ENCODE measurements around the gene SLC6A16.
"Not testable (repeated sequence)": the region's sequence is repeated elsewhere in the genome, so short reads cannot be mapped to it uniquely, and the experiment has no call there.

SLC6A16 gene

DNA sequence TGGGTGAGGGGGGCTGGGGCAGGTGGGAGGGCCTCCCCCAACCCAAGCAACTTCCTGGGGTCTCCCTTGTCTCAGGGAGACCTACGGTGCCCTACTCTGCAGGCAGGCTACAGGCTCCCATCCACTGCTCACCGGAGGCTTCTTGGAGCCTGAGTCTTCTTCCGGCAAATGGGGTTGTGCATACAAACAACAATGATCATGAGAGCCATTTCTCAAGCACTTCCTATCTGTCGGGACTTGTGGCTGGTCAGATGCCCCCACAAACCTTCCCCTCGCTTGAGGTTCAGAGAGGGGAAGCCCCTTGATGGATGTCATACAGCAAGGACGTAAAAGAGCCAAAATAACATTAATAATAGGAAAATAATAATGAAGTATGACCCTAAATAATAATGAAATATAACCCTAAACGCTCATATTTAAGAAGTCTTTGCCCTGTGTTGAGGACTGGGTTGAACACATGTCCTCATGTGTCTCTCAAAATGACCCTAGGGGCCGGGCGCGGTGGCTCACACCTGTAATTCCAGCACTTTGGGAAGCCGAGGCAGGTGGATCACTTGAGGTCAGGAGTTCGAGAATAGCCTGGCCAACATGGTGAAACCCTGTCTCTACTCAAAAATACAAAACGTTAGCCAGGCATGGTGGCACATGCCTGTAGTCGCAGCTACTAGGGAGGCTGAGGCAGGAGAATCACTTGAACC is 10.9 kb upstream of the SLC6A16 start:
- no peak overlapping the region for H3K4me3 ChIP-seq (replicated peaks in 1 of 2; ENCODE audit: low read depth in 2 of 2, low read length in 2 of 2)
- DNase-seq (ENCODE audit: low read depth in 2 of 2): no peak
- TF ChIP-seq CTCF (IDR thresholded peaks at IDR 0.05; ENCODE audit: low read depth, low read length): no peak

DNA sequence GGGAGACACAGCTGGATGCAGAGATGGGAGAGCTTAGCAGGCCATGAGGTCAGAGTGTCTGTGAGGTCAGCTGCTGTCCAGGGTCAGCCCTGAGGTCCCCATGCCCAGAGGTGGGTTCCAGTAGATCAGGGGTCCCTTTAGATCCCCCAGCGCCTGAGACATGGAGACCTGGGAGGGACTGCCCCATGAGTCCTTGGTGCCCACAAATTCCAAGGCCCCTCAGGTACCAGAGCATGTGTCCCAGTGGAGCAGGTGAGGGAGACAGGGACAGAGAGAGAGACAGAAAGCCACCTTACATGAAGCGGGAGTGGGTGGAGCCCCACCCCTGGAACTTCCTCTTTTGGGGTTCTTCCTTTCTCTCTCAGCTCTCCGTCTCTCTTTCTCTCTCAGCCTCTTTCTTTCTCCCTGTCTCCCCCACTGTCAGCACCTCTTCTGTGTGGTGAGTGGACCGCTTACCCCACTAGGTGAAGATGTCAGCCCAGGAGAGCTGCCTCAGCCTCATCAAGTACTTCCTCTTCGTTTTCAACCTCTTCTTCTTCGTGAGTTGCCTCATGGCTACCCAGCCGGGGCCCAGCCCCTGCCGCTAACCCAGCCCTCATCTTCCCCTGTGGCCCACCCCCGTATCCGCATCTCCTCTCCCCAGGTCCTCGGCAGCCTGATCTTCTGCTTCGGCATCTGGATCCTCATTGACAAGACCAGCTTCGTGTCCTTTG is 10.2 kb upstream of the SLC6A16 start, which contains the start of gene CD37:
Gene CD37, plus strand, starts transcription at position 336 of the 713 bp plus-strand sequence. Its CDS starts 135 bp downstream, at position 471.
- H3K4me3 ChIP-seq (replicated peaks in 1 of 2; ENCODE audit: low read depth in 2 of 2, low read length in 2 of 2): no peak within 1 kb of the TSS
- TF ChIP-seq CTCF (IDR thresholded peaks at IDR 0.05; ENCODE audit: low read depth, low read length): no peak
- no peak for DNase-seq (ENCODE audit: low read depth in 2 of 2)

GRCh38 chr19:49333811-49334288 is 8.9 kb upstream of the SLC6A16 start:
- no peak overlapping the region for H3K4me3 ChIP-seq (replicated peaks in 1 of 2; ENCODE audit: low read depth in 2 of 2, low read length in 2 of 2)
- TF ChIP-seq CTCF (IDR thresholded peaks at IDR 0.05; ENCODE audit: low read depth, low read length): no peak
- DNase-seq (ENCODE audit: low read depth in 2 of 2): no peak

- peak in 1 of 2 donors; percentile 27 for DNase-seq (ENCODE audit: low read depth in 2 of 2)
- no peak overlapping the region for H3K4me3 ChIP-seq (replicated peaks in 1 of 2; ENCODE audit: low read depth in 2 of 2, low read length in 2 of 2)
- TF ChIP-seq CTCF (IDR thresholded peaks at IDR 0.05; ENCODE audit: low read depth, low read length): no peak
Observed at GRCh38 chr19:49333418-49333805, 8.4 kb upstream of the SLC6A16 start.

GRCh38 chr19:49332691-49333417 is 7.9 kb upstream of the SLC6A16 start:
- DNase-seq (ENCODE audit: low read depth in 2 of 2); H3K4me3 ChIP-seq (replicated peaks in 1 of 2; ENCODE audit: low read depth in 2 of 2, low read length in 2 of 2): not testable (repeated sequence)

- no peak for TF ChIP-seq CTCF (IDR thresholded peaks at IDR 0.05; ENCODE audit: low read depth, low read length)
- no peak overlapping the region for H3K4me3 ChIP-seq (replicated peaks in 1 of 2; ENCODE audit: low read depth in 2 of 2, low read length in 2 of 2)
- DNase-seq (ENCODE audit: low read depth in 2 of 2): peak; percentile 59 to 64
Observed at GRCh38 chr19:49331616-49332055, 6.6 kb upstream of the SLC6A16 start.

DNA sequence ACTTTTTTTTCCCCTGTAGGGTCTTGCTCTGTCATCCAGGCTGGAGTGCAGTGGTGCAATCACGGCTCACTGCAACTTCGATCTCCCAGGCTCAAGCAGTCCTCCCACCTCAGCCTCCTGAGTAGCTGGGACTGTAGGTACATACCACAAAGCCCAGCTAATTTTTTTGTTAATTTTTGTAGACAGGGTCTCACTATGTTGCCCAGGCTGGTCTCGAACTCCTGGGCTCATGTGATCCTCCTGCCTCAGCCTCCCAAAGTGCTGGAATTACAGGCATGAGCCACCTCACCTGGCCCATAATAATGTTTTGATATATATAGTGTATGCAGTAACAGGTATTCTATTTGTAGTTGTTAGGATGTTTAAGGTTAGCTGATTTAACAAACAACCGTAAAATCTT is 6.2 kb upstream of the SLC6A16 start:
- H3K4me3 ChIP-seq (replicated peaks in 1 of 2; ENCODE audit: low read depth in 2 of 2, low read length in 2 of 2): not testable (repeated sequence)

More for the DNA sequence above, 6.2 kb upstream of the SLC6A16 start:
- not testable (repeated sequence) for DNase-seq (ENCODE audit: low read depth in 2 of 2)
